Testis (tissue), 2 donors: ENCODE results near the gene FOXI3.

Experiments
- CTCF ChIP-seq, 3 experiments: fragments of 450-650 bp in 2 of 3; fragments of 200-600 bp in 1 of 3; sonication (generic) in 1 of 3; IDR thresholded peaks; one replicate each; pipeline ENCODE4 v1.5.1; 2016 to 2019; ENCODE audit warnings: antibody characterized with exemption in 3 of 3, mild to moderate bottlenecking in 2 of 3, moderate library complexity in 1 of 3
- POLR2A ChIP-seq: fragments of 450-650 bp; IDR thresholded peaks from one replicate; pipeline ENCODE4 v1.6.1; 2017; ENCODE audit warnings: antibody characterized with exemption, mild to moderate bottlenecking, moderate library complexity

GRCh38 chr2:88499204-88499603 is 46.7 kb upstream of the FOXI3 start:
- no peak for TF ChIP-seq CTCF (IDR thresholded peaks at IDR 0.05)
- no peak for TF ChIP-seq POLR2A
